Stimulated activated CD8-positive, alpha-beta memory T cell treated with anti-CD3 and anti-CD28 coated beads, Interleukin-2, amount 100 ng/mL, for 48 hours (primary cell): ENCODE results near the gene TFPT.

Experiments used
- DNase-seq, 2 donors: peaks; one replicate each; pipeline ENCODE4 v3.0.0-alpha.2; 2020; ENCODE audit warnings: low read depth in 2 of 2

The TFPT gene

GRCh38 chr19:54149021-54149812, 33.8 kb upstream of the TFPT start:
- no peak for DNase-seq

GRCh38 chr19:54148158-54148557, 32.7 kb upstream of the TFPT start:
- no peak for DNase-seq

GRCh38 chr19:54147676-54148075, 32.2 kb upstream of the TFPT start:
- no peak for DNase-seq

- DNase-seq = no peak
These were observed 30.2 kb upstream of the TFPT start for GRCh38 chr19:54145541-54146158.

GRCh38 chr19:54142166-54142780, 26.8 kb upstream of the TFPT start:
- no peak for DNase-seq

GRCh38 chr19:54141356-54141755, 25.9 kb upstream of the TFPT start:
- DNase-seq = no peak

- peak in 1 of 2 donors; percentile 34 for DNase-seq
These were observed 23.2 kb upstream of the TFPT start for GRCh38 chr19:54138489-54139256.

- no peak for DNase-seq
These were observed 22.4 kb upstream of the TFPT start, which contains the start of gene CNOT3 for GRCh38 chr19:54137699-54138488. Gene CNOT3, plus strand, starts transcription at chr19:54137762. Its CDS starts 5,217 bp downstream, at chr19:54142979.

GRCh38 chr19:54136864-54137698, 21.6 kb upstream of the TFPT start:
- DNase-seq = peak; percentile 96 to 97

GRCh38 chr19:54136086-54136863, 20.8 kb upstream of the TFPT start:
- no peak for DNase-seq

- DNase-seq = no peak
These were observed 18.6 kb upstream of the TFPT start for GRCh38 chr19:54133957-54134590.

- DNase-seq = no peak
These were observed 18.0 kb upstream of the TFPT start for GRCh38 chr19:54133312-54133956.

- no peak for DNase-seq
These were observed 14.2 kb upstream of the TFPT start for GRCh38 chr19:54129617-54129996.

- no peak for DNase-seq
These were observed 13.5 kb upstream of the TFPT start for GRCh38 chr19:54128796-54129616.

- DNase-seq = no peak
These were observed 12.9 kb upstream of the TFPT start for GRCh38 chr19:54128441-54128725.

- no peak for DNase-seq
These were observed 12.4 kb upstream of the TFPT start for GRCh38 chr19:54127688-54128440.

GRCh38 chr19:54125713-54126112, 10.3 kb upstream of the TFPT start:
- no peak for DNase-seq
